CD14-positive monocyte (primary cell): ENCODE results near the gene HMX2. TPM values are rescaled to one million over a fixed set of nuclear protein-coding genes. Genes with fewer than 3 reads are reported as not detected.
A peak's percentile ranks its signal among the peaks of the same experiment; 100 is the strongest.

Source experiments
- DNase-seq, 3 donors: peaks; one replicate each; pipeline ENCODE4 v3.0.0-alpha.2; 2011 to 2022
- H2AFZ ChIP-seq: 2 replicates; pipeline ENCODE4 v1.6.0; 2012; ENCODE audit warnings: mild to moderate bottlenecking, low read depth, low read length, inconsistent platforms; ENCODE audit not compliant: insufficient read depth, poor library complexity, severe bottlenecking
- H3K27ac ChIP-seq, 2 donors: 1 replicate in 1 of 2; 2 replicates in 1 of 2; pipeline ENCODE4 v1.5.1; 2012 to 2013; ENCODE audit warnings: low read length in 2 of 2, control low read depth in 1 of 2, inconsistent platforms in 1 of 2, low read depth in 1 of 2, mild to moderate bottlenecking in 1 of 2
- H3K27me3 ChIP-seq, 2 donors: one replicate each; pipeline versions ENCODE4 v1.6.0 to v1.6.1; 2011 to 2013; ENCODE audit warnings: low read length in 2 of 2; ENCODE audit not compliant: control insufficient read depth in 2 of 2, insufficient read depth in 2 of 2
- H3K36me3 ChIP-seq, 2 donors: replicated peaks in 1 of 2; 1 replicate in 1 of 2; 2 replicates in 1 of 2; pipeline versions ENCODE4 v1.5.1 to v1.6.1; 2012 to 2013; ENCODE audit warnings: low read length in 2 of 2, control low read depth in 1 of 2, inconsistent platforms in 1 of 2, mild to moderate bottlenecking in 1 of 2; ENCODE audit not compliant: insufficient read depth in 2 of 2, control insufficient read depth in 1 of 2
- H3K4me1 ChIP-seq, 2 donors: 1 replicate in 1 of 2; 2 replicates in 1 of 2; pipeline versions ENCODE4 v1.5.1 to v1.6.1; 2012 to 2013; ENCODE audit warnings: low read length in 2 of 2, control low read depth in 1 of 2, inconsistent platforms in 1 of 2, mild to moderate bottlenecking in 1 of 2, moderate library complexity in 1 of 2; ENCODE audit not compliant: insufficient read depth in 2 of 2, control insufficient read depth in 1 of 2
- H3K4me2 ChIP-seq: replicated peaks from 2 replicates; pipeline ENCODE3; 2012; ENCODE audit warnings: low read length, moderate library complexity, mild to moderate bottlenecking; ENCODE audit not compliant: poor library complexity, severe bottlenecking; ENCODE audit errors: extremely low read depth
- H3K4me3 ChIP-seq, 3 experiments: fragments of 200-600 bp in 1 of 3; sonication (generic) in 1 of 3; replicated peaks in 1 of 3; 1 replicate in 2 of 3; 2 replicates in 1 of 3; pipeline ENCODE4 v1.5.1; 2011 to 2013; ENCODE audit warnings: low read length in 3 of 3, mild to moderate bottlenecking in 3 of 3, control low read depth in 2 of 3, low read depth in 2 of 3, inconsistent platforms in 1 of 3, moderate library complexity in 1 of 3
- H3K79me2 ChIP-seq: 2 replicates; pipeline ENCODE4 v1.6.0; 2012; ENCODE audit warnings: mild to moderate bottlenecking, control low read depth, inconsistent platforms, low read length, moderate library complexity; ENCODE audit not compliant: insufficient read depth
- H3K9ac ChIP-seq: 2 replicates; pipeline ENCODE4 v1.6.0; 2017; ENCODE audit warnings: low read length, mild to moderate bottlenecking; ENCODE audit not compliant: insufficient read depth, poor library complexity, severe bottlenecking
- H3K9me3 ChIP-seq, 2 donors: replicated peaks in 1 of 2; 1 replicate in 1 of 2; 2 replicates in 1 of 2; pipeline versions ENCODE4 v1.5.1 to v1.6.1; 2012 to 2013; ENCODE audit warnings: low read length in 2 of 2, control low read depth in 1 of 2; ENCODE audit not compliant: control insufficient read depth in 1 of 2, insufficient read depth in 1 of 2
- H4K20me1 ChIP-seq: 2 replicates; pipeline ENCODE4 v1.6.0; 2012; ENCODE audit warnings: mild to moderate bottlenecking, low read length, control low read depth, moderate library complexity; ENCODE audit not compliant: insufficient read depth
- H3K27ac Mint-ChIP-seq, 7 donors: one replicate each; pipeline ENCODE4 v1.8.0; 2020; ENCODE audit warnings: mild to moderate bottlenecking in 7 of 7, mixed read lengths in 7 of 7, moderate library complexity in 6 of 7, inconsistent platforms in 2 of 7
- H3K27me3 Mint-ChIP-seq, 3 donors: one replicate each; pipeline ENCODE4 v1.8.0; 2021 to 2022; ENCODE audit warnings: low read depth in 3 of 3, mild to moderate bottlenecking in 3 of 3, mixed read lengths in 3 of 3, moderate library complexity in 3 of 3, inconsistent platforms in 1 of 3
- H3K36me3 Mint-ChIP-seq, 2 donors: one replicate each; pipeline ENCODE4 v1.8.0; 2020; ENCODE audit warnings: mixed read lengths in 2 of 2, inconsistent platforms in 1 of 2, mild to moderate bottlenecking in 1 of 2
- H3K4me1 Mint-ChIP-seq: one replicate; pipeline ENCODE4 v1.8.0; 2020; ENCODE audit warnings: mild to moderate bottlenecking, mixed read lengths
- H3K4me3 Mint-ChIP-seq, 2 donors: one replicate each; pipeline ENCODE4 v1.8.0; 2020; ENCODE audit warnings: mild to moderate bottlenecking in 2 of 2, mixed read lengths in 2 of 2, moderate library complexity in 1 of 2
- H3K9me3 Mint-ChIP-seq, 7 donors: one replicate each; pipeline ENCODE4 v1.8.0; 2020 to 2022; ENCODE audit warnings: mixed read lengths in 7 of 7, mild to moderate bottlenecking in 6 of 7, moderate library complexity in 6 of 7, inconsistent platforms in 2 of 7
- WGBS: methylation state at CpG from one replicate; pipeline ENCODE4 v1.1.5; 2013; ENCODE audit warnings: missing lambda C conversion rate; ENCODE audit not compliant: insufficient coverage; 5-methylcytosine and 5-hydroxymethylcytosine counted together
- intact Hi-C, 2 donors: fragments of 100-400 bp; cut with micrococcal nuclease; formaldehyde crosslinking; loops; one replicate each; pipeline versions ENCODE4 v1.15.0 to v1.15.1; 2023
- polyA plus RNA-seq, 3 donors: library from polyadenylated mRNA; depleted of rRNA in 1 of 3; unstranded in 2 of 3; stranded (reverse) in 1 of 3; fragments of 300-500 nt in 2 of 3; fragments of >200 nt in 1 of 3; fragmentation: Illumina TruSeq in 2 of 3; gene quantifications; 1 replicate in 2 of 3; 2 replicates in 1 of 3; pipeline ENCODE4 v1.2.3, GENCODE V29; 2012 to 2021
- TF ChIP-seq, protein P1 (sequence below): fragments of 200-600 bp; IDR thresholded peaks from one replicate; pipeline ENCODE4 v1.8.0; 2022; ENCODE audit warnings: antibody characterized with exemption, mild to moderate bottlenecking

HMX2 gene
- polyA plus RNA-seq, 3 donors, result not detected

DNA sequence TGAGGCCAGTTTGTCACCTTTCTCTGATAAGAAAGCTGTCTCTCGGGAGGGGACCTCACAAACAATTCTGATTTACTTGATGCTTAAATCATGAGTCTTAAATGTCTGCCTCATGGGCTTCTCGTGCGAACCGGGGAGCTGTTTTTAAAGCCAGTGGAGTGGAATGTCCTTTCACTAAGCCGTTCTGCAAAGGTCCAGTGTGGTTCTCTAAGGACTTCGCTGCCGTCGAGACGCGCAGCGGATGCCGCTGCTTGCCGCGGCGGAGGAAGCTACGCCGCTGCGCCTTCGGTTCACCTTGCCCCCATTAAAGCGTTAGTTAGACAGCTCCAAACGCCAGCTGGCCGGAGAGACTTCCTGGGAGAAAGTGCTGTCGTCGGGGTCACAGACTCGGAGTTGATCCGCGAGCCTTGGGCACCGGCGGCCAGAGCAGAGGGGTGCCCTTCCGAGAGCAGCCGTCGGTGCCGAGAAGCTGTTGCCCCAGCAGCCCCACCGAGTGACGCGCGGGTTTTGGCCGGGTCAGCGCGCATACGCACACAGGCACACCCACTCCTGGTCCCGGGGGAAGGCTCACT, 13.5 kb upstream of the HMX2 start:
- intact Hi-C loops, result loop anchor here in 1 of 2 donors (10.0 kb wide), 1 partner anchor 830 kb away; no protein-coding TSS in a partner anchor
- Histone ChIP-seq H3K36me3 (no peaks in the 10 kb centered on the region), H4K20me1 (no peaks in the 10 kb centered on the region), H3K27me3 (peaks cover 80 to 96% of the 10 kb centered on the region in 2 donors), H3K9me3 (peaks cover 0 to 31% of the 10 kb centered on the region in 2 donors), H3K27ac (no peak overlapping the region), H3K9ac (no peak overlapping the region), H3K79me2 (no peaks in the 10 kb centered on the region), H3K4me1 (peaks cover 7 to 43% of the 10 kb centered on the region in 2 donors), H2AFZ (no peak overlapping the region), H3K4me3 (no peak overlapping the region), H3K4me2 (no peak overlapping the region)
- Mint-ChIP-seq H3K27ac (no peak overlapping the region), H3K9me3 (peaks cover 0 to 34% (median 10%) of the 10 kb centered on the region in 7 donors), H3K4me3 (peak overlapping the region in 1 of 2 donors; percentile 85), H3K27me3 (peaks cover 81 to 98% (median 89%) of the 10 kb centered on the region in 3 donors), H3K36me3 (peaks cover 0 to 4% of the 10 kb centered on the region in 2 donors), H3K4me1 (peaks cover 36% of the 10 kb centered on the region)
- WGBS, result 5% methylated on average over 42 of the region's 42 CpGs
- TF ChIP-seq, protein P1, sequence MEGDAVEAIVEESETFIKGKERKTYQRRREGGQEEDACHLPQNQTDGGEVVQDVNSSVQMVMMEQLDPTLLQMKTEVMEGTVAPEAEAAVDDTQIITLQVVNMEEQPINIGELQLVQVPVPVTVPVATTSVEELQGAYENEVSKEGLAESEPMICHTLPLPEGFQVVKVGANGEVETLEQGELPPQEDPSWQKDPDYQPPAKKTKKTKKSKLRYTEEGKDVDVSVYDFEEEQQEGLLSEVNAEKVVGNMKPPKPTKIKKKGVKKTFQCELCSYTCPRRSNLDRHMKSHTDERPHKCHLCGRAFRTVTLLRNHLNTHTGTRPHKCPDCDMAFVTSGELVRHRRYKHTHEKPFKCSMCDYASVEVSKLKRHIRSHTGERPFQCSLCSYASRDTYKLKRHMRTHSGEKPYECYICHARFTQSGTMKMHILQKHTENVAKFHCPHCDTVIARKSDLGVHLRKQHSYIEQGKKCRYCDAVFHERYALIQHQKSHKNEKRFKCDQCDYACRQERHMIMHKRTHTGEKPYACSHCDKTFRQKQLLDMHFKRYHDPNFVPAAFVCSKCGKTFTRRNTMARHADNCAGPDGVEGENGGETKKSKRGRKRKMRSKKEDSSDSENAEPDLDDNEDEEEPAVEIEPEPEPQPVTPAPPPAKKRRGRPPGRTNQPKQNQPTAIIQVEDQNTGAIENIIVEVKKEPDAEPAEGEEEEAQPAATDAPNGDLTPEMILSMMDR, result no peak
- no peak for DNase-seq

DNA sequence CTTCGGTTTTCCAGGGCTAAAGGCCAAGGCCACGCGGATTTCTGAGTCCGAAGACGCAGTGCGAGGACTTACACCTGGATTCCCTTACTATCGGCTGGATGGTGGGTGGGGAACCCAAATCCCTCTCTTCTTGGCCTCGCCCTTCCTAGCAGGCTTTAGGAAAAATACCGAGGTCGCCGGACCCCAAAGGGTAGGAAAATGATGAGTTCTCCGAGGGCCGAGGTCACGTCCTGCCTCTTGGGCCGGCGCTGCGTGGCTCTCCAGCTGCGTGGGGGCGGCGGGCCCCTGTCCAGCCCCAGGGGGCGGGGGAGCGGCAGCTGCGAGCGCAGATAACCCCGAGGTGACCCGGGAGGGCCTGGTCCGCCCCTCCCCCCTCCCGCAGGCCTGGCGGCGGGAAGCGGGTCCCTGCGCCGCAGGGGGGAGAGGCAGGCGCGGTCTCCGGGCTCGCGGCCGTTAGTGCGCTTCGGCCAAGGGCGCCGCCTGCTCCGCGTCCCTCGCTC, 13.0 kb upstream of the HMX2 start:
- Histone ChIP-seq H3K4me2 (peak overlapping the region; percentile 67), H3K79me2 (no peaks in the 10 kb centered on the region), H4K20me1 (no peaks in the 10 kb centered on the region), H3K27me3 (peaks cover 83 to 96% of the 10 kb centered on the region in 2 donors), H3K36me3 (no peaks in the 10 kb centered on the region), H3K4me1 (peaks cover 7 to 46% of the 10 kb centered on the region in 2 donors), H3K9ac (no peak overlapping the region), H2AFZ (peak overlapping the region; percentile 41), H3K4me3 (peak overlapping the region in 1 of 3 experiments; percentile 62), H3K27ac (no peak overlapping the region), H3K9me3 (peaks cover 0 to 35% of the 10 kb centered on the region in 2 donors)
- H3K9me3 Mint-ChIP-seq, result peaks cover 0 to 34% (median 12%) of the 10 kb centered on the region in 7 donors
- WGBS, result 4% methylated on average over 41 of the region's 46 CpGs
- H3K4me3 Mint-ChIP-seq, result peak overlapping the region in 1 of 2 donors; percentile 85
- peaks cover 85 to 98% (median 89%) of the 10 kb centered on the region in 3 donors for H3K27me3 Mint-ChIP-seq
- intact Hi-C loops, result loop anchor here in 1 of 2 donors (10.0 kb wide), 1 partner anchor 830 kb away; no protein-coding TSS in a partner anchor
- TF ChIP-seq, protein P1, result no peak
- H3K4me1 Mint-ChIP-seq, result peaks cover 38% of the 10 kb centered on the region
- no peak overlapping the region for H3K27ac Mint-ChIP-seq
- peaks cover 0 to 4% of the 10 kb centered on the region in 2 donors for H3K36me3 Mint-ChIP-seq
- DNase-seq, result no peak
